GM19099 (cell line): Measurements from ENCODE around the gene RPS2.

ENCODE experiments used
- POLR2A ChIP-seq: IDR thresholded peaks from 3 replicates; pipeline ENCODE4 v1.6.1; 2011; ENCODE audit warnings: low read depth; ENCODE audit not compliant: insufficient read length; ENCODE audit errors: extremely low read depth

RPS2 gene

DNA sequence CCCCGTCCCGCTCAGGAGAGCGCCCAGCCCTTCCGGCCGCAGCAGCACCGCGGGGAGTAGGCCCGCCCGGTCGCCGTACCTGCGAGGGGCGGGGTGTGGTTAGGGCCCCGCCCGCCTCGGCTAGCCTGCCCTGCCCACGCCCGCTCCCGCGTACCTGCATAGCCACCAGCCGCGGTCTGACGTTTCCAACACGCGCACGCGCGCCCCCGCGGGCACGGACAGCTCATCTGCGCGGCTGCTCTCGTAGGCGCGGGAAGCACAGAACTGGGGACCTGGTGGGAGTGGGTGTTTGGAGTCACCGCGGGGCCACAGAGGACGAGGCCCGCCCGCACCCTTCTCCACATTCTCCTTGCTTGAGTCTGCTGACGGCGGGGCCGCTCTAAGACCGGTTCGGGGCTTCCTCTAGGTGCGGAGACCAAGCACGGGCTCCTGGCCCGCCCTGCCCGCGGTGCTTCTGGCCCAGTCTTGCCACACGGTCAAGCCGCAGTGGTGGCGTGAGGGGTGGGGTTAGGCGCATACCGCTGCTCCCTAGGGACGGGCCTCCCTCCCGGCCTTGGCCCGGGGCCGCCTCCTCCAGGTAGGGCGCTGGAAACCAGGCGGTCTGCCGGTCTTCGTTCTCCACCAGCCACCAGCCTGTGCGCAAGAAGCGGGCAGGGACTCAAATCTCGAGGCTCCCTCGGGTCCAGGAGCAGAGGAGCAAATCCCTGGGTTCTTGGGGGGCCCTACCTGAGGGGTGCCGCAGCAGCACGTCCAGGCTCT is 14.8 kb upstream of the RPS2 start:
- no peak for TF ChIP-seq POLR2A

DNA sequence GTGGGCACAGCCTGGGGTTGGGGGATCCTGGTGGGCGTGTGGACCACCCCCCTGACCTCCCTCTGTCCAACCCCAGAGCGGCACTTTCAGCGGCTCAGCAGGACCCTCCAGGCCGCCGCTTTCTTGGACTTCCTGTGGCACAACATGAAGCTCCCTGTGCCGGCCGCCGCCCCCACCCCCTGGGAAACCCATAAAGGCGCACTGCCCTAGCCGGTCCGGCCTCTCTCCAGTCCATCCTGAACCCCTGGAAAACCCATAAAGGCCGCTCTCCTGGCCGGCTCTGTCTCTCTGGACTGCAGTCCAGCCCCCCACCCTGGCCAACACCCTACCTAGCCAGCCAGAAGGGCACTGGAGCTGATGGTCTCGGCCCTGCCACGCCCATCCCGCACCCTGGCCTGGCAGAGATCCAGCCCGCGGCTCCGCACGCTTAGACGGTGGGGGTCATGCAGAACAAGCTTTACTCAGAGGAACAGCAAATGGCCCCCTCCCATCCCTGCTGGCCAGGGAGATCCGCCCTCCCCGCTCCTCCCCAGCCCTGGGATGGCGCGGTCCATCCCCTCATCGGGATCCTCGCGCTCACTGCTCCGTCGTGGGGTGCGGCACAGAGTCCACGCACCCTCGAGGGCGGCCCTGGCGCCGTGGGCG is 14.0 kb upstream of the RPS2 start:
- no peak for TF ChIP-seq POLR2A

DNA sequence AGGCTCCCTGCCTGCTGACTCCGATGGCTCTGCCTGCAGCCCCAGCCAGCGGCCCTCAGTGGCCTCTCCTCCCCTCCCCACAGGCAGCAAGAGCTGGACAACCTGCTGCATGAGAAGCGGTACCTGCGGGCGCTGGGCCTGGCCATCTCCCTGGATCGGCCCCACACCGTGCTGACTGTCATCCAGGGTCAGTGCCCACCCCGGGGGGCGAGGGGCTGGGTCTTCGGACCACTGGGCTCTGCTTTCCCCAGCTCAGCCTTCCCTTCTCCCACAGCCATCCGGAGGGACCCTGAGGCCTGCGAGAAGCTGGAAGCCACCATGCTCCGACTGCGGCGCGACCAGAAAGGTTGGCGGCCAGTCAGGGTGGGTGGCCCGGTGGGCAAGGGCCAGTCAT is 13.2 kb upstream of the RPS2 start:
- no peak for TF ChIP-seq POLR2A

DNA sequence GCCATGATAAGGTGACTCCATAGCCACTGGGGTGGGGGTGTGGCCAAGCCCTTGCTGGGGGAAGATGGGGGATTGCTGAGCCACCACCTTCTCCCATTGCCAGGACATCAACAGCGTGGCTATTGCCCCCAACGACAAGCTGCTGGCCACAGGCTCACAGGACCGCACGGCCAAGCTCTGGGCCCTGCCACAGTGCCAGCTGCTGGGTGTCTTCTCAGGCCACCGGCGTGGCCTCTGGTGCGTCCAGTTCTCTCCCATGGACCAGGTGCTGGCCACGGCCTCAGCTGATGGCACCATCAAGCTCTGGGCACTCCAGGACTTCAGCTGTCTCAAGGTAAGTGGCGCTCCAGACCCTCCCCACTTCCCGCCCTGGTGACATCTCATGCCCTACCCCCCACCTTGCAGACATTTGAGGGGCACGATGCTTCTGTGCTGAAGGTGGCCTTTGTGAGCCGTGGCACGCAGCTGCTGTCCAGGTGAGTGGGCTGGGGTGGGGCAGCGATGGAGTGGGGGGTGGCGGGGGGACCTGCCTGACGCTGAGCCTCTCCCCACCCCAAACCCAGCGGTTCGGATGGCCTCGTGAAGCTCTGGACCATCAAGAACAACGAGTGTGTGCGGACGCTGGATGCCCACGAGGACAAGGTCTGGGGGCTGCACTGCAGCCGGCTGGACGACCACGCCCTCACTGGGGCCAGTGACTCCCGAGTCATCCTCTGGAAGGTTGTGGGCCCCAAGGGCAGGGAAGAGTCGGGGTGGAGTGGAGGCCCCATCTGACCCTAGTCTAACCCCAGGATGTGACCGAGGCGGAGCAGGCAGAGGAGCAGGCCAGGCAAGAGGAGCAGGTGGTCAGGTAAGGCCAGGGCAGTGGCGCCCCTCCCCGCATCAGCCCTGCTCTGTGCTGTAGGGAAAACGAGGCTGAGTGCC is 12.6 kb upstream of the RPS2 start:
- TF ChIP-seq POLR2A: no peak

DNA sequence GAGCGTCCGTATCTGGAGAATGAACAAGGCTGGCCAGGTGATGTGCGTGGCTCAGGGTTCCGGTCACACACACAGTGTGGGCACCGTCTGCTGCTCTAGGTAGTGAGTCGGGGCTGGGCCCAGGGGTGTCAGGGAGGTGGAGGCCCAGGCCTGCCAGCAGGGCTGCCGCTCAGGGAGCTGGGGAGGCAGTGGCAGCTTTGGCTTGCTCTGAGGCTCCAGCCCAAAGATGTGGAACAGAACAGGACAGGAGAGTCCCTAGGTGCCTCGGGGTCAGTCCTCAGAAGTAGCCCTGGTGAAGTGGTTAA is 11.5 kb upstream of the RPS2 start:
- TF ChIP-seq POLR2A: no peak

DNA sequence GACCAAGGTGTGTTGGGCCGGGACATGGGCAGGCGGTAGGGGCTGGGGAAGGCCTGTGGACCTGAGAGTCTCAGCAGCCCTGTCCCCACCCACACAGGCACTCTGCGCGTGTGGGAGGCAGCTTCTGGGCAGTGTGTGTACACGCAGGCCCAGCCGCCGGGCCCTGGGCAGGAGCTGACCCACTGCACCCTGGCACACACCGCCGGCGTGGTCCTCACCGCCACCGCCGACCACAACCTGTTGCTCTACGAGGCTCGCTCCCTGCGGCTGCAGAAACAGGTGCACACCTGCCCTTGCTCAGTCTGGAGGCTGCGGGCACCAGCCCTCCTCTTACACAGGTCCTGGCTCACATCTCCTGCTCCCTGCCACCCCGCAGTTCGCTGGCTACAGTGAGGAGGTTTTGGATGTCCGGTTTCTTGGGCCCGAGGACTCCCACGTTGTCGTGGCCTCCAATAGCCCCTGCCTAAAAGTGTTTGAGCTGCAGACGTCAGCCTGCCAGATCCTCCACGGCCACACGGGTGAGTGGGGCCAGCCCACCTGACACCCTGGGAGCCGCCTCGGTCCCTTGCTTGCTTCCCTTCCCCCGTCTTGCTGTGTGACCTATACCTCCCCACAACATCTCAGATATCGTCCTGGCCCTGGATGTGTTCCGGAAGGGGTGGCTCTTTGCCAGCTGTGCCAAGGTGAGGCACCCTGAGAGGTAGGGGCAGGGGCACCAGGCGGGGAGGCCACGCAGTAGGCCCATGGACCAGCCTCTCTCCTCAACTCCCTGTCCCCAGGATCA is 11.0 kb upstream of the RPS2 start:
- no peak for TF ChIP-seq POLR2A

DNA sequence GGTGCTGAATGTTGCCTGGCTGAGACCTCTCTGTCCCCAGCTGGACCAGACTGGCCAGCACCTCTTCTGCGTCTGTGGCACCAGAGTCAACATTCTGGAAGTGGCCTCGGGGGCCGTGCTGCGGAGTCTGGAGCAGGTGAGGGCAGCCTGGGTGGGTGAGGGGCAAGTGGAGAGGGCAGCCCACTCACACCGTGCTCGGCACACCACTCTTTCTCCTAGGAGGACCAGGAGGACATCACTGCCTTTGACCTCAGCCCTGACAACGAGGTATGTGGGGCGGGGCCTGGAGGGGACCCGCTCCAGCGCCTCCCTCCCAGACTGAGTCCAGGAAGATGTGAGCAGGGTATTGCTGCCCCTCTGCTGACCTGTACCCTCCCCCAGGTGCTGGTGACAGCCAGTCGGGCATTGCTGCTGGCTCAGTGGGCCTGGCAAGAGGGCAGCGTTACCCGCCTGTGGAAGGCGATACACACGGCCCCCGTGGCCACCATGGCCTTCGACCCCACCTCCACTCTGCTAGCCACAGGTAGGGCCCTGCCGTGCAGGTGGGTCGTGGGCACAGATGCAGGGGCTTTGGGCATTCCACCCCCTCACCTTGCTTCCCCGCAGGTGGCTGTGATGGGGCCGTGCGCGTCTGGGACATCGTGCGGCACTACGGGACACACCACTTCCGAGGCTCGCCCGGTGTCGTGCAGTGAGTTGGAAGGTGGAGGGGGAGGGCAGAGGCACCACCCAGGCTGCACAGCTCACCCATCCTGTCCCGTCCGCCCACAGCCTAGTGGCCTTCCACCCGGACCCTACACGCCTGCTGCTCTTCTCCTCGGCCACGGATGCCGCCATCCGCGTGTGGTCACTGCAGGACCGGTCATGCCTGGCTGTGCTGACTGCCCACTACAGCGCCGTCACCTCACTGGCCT is 9.8 kb upstream of the RPS2 start:
- TF ChIP-seq POLR2A: no peak

DNA sequence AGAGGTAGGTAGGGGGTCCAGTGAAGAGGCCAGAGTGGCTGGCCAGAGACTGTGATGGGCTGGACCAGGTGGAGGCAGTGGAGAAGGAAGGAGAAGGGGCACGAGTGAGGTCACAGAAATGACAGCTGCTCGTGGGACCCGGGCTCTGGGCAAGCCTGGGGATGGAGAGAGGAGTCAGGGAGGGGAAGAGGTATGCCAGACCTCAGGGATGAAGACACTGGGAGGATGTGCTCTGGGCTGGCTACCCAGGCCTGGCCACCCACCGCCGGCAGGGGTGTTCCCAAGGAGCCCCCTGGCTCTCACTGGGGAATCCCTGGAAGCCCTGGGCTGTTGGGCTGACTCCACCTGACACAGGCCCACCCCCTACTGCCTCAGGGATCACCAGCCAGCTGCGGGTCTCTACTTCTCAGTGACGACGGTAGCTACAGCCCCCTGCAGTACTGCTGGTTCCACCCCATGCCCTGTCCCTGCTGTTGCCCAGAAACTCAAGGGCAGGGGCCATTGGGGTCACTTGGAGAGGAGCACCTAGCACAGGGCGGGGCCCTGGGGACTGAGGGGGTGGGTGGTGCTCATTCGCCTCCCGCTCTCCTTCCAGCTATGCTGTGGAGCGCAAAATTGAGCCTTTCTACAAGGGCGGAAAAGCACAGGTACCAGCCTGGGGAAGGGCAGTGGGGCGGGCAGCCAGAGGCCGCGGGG is 9.0 kb upstream of the RPS2 start:
- TF ChIP-seq POLR2A: no peak

DNA sequence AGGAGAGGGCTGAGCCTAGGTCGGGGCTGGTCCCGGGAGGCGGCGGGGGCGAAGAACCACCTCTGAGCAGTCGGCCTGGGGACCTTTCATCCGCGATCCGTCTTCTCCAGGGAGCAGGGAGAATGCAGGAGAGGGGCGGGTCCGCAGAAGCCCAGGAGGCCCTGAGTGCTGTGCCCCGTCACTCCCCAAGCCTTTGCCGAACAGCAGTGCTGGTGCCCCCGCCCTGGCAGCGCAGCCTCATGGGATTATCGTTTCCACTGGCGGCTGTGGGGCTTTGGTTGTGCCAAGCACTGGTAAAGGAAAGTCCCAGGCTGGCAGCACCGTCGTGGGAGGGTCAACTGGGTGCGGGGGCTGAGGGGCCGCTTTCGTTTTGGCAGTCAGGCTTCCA is 7.9 kb upstream of the RPS2 start:
- TF ChIP-seq POLR2A: no peak

DNA sequence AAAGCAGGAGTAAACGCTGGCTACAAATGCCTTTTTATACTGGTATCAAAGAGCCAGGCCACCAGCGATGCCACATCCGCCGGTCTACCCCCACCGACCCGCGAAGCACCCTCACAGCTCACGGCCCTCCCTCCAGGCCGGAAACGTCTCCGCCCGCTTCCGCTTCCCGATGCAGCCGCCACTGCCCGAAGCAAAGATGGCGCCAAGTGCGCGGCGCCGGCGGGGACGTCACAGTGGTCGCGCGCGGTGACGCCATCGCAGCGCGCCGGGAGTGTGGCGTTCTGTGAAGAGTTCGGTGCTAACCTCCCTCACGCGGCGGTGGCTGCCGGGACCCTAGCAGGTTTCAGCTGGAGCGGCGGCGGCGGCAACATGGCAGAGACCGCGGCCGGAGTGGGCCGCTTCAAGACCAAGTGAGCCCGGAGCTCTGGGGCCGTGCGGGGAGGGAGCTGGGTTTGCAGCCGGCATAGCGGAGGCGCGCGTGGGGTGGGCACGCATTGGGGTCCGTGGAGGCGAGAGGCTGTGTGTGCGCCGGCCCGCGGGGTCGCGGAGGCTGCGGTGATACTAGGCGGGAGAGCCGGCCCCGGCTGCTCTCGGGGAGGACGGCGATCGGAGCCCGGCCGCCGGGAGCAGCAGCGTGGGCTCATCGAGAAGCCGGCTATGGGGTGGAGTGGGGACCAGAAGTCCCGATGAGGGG is 7.3 kb upstream of the RPS2 start, which contains the start of gene TBL3:
TSS of gene TBL3 (plus strand) at position 258 of the 694 bp plus-strand sequence. CDS start at position 370, 112 bp downstream.
- peak; percentile 95 for TF ChIP-seq POLR2A

DNA sequence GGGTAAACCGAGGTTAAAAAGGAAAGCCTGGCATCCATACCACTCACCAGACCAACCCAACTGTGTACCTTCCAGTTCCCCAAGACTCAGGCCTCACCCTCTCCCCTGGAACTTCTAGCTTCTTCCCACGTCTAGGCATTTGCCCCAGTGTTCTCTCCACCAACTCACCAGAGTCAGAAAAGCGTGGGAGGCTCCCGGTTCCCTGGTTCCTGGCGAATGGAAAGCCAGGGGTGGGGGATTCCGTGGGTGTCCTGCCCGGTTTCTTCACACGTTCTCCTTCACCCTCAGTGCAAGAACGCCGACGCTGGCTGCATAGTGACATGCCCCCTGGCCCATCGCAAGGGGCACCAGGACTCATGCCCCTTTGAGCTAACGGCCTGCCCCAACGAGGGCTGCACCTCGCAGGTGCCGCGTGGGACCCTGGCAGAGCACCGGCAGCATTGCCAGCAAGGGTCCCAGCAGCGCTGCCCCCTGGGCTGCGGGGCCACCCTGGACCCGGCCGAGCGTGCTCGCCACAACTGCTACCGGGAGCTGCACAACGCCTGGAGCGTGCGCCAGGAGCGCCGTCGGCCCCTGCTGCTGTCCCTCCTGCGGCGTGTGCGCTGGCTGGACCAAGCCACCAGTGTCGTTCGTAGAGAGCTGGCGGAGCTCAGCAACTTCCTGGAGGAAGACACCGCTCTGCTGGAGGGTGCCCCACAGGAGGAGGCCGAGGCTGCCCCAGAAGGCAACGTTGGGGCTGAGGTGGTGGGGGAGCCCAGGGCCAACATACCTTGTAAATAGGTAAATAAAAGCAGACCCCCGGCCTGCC is 3.7 kb upstream of the RPS2 start:
- no peak for TF ChIP-seq POLR2A

DNA sequence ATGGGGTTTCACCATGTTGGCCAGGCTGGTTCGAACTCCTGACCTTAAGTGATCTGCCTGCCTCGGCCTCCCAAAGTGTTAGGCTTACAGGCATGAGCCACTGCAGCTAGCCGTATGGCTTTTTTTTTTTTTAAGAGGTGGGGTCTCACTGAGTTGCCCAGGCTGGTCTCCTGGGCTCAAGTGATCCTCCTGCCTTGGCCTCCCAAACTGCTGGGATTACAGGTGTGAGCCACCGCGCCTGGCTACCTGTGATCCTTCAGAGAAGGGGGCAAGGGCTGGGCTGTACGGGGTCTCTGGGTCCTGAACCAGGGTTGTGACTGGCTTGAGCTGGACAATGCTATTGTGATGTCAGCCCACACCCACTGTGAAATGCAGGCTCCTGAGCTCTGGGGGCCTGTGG is 1.8 kb upstream of the RPS2 start, which contains the start of gene RNF151:
TSS of gene RNF151 (plus strand) at position 397 of the 400 bp plus-strand sequence. CDS start 26 bp downstream, outside the sequence.
- TF ChIP-seq POLR2A: peak; percentile 20
